Upper lobe of right lung (tissue), 1 donor: ENCODE data around the gene RPLP1. TPM values are rescaled to one million over a fixed set of nuclear protein-coding genes. Genes with fewer than 3 reads are reported as not detected.
"Not testable (repeated sequence)": the region's sequence is repeated elsewhere in the genome, so short reads cannot be mapped to it uniquely, and the experiment has no call there.

ENCODE experiments used
- ATAC-seq: fragments of 200-7000 bp; cut with Tn5 transposase; one replicate; pipeline ENCODE4 v1.9.1; 2020; ENCODE audit warnings: mild to moderate bottlenecking, moderate library complexity
- DNase-seq: peaks from one replicate; pipeline ENCODE4 v3.0.0-alpha.2; 2020
- H3K27ac ChIP-seq: fragments of 200-600 bp; one replicate; pipeline ENCODE4 v1.8.0; 2022
- H3K27me3 ChIP-seq: fragments of 200-600 bp; one replicate; pipeline ENCODE4 v1.8.0; 2022; ENCODE audit warnings: mild to moderate bottlenecking
- H3K36me3 ChIP-seq: fragments of 200-600 bp; one replicate; pipeline ENCODE4 v1.8.0; 2022
- H3K4me1 ChIP-seq: fragments of 200-600 bp; one replicate; pipeline ENCODE4 v1.8.0; 2022
- H3K4me3 ChIP-seq: fragments of 200-600 bp; one replicate; pipeline ENCODE4 v1.8.0; 2022; ENCODE audit warnings: mild to moderate bottlenecking
- H3K9me3 ChIP-seq: fragments of 200-600 bp; one replicate; pipeline ENCODE4 v1.8.0; 2022
- intact Hi-C: fragments of 100-400 bp; cut with DNase I; formaldehyde crosslinking; loops from one replicate; pipeline ENCODE4 v1.11.0; 2022
- total RNA-seq: library from RNA; stranded (reverse); fragmentation: NEBNext Ultra II Directional; extraction: Animal tissue kit (Norgen Biotek cat#: 25700); gene quantifications from one replicate; pipeline ENCODE4 v1.2.1, GENCODE V29; 2021
- TF ChIP-seq, protein P1 (sequence below): fragments of 200-600 bp; IDR thresholded peaks from one replicate; pipeline ENCODE4 v1.8.0; 2022; ENCODE audit warnings: antibody characterized with exemption
- donor health status: DM: no; HTN: yes; CAD: no; lungs with severe emphysema.

RPLP1 gene
- total RNA-seq, 1 donor from 2014 or later, result 1,255 TPM

- TF ChIP-seq, protein P1, sequence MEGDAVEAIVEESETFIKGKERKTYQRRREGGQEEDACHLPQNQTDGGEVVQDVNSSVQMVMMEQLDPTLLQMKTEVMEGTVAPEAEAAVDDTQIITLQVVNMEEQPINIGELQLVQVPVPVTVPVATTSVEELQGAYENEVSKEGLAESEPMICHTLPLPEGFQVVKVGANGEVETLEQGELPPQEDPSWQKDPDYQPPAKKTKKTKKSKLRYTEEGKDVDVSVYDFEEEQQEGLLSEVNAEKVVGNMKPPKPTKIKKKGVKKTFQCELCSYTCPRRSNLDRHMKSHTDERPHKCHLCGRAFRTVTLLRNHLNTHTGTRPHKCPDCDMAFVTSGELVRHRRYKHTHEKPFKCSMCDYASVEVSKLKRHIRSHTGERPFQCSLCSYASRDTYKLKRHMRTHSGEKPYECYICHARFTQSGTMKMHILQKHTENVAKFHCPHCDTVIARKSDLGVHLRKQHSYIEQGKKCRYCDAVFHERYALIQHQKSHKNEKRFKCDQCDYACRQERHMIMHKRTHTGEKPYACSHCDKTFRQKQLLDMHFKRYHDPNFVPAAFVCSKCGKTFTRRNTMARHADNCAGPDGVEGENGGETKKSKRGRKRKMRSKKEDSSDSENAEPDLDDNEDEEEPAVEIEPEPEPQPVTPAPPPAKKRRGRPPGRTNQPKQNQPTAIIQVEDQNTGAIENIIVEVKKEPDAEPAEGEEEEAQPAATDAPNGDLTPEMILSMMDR, result no peak
- no peak for ATAC-seq
- H3K4me1 ChIP-seq, result no peaks in the 10 kb centered on the region
Observed at GRCh38 chr15:69439623-69440022, 13.0 kb upstream of the RPLP1 start.

DNA sequence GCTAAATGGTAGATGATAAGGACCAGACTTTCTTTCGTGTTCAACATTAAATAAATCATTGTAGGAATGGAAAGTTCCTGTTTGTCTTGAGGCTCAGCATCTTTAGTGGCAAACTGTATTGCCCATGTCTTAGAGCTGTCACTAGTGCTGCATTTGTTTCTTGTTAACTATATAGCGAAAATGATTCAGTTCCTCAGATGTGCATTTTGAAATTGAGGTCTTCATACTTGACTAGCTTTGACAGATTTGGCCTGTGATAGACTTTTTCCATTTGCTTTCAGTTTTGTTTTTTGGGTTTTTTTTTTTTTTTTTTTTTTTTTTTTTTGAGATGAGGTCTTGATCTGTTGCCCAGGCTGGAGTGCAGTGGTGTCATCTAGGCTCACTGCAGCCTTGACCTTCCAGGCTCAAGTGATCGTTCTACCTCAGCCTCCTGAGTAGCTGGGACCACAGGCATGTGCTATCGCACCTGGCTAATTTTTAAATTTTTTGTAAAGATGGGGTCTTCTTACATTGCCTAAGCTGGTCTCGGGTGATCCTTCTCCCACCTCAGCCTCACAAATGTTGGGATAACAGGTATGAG lies 9.5 kb upstream of the RPLP1 start:
- H3K4me1 ChIP-seq, result no peaks in the 10 kb centered on the region
- no peak for ATAC-seq
- no peak overlapping the region for H3K4me3 ChIP-seq
- intact Hi-C loops, result no loop called here
- no peaks in the 10 kb centered on the region for H3K9me3 ChIP-seq
- no peak for DNase-seq
- H3K27ac ChIP-seq, result no peak overlapping the region
- TF ChIP-seq, protein P1, result no peak
- no peaks in the 10 kb centered on the region for H3K36me3 ChIP-seq
- no peaks in the 10 kb centered on the region for H3K27me3 ChIP-seq

More at GRCh38 chr15:69439623-69440022, 13.0 kb upstream of the RPLP1 start:
- no peaks in the 10 kb centered on the region for H3K36me3 ChIP-seq
- H3K9me3 ChIP-seq, result no peaks in the 10 kb centered on the region
- H3K27me3 ChIP-seq, result no peaks in the 10 kb centered on the region
- H3K4me3 ChIP-seq, result no peak overlapping the region
- H3K27ac ChIP-seq, result no peak overlapping the region
- DNase-seq, result no peak
- intact Hi-C loops, result no loop called here

- no peak for ATAC-seq
- no peaks in the 10 kb centered on the region for H3K4me1 ChIP-seq
- intact Hi-C loops, result no loop called here
Observed at GRCh38 chr15:69444686-69445085, 7.9 kb upstream of the RPLP1 start.

DNA sequence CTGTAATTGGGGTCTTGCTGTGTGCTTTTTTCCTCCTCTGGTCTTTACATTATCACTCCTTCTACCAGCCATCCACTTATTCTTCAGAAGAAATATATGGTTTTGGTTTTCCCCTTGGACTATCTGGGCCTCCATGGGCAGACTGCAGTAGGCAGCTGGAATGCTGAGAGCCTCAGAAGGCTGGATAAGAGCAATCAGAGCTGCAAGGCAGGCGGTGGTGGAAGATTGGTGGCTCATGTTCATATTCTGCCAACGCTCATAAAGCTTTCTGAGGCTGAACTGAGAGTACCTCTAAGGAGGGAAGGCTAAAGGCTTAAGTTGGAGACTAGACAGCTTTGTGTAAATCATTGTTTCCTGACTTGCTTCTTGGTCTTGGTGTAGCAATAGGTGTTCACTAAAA lies 5.7 kb upstream of the RPLP1 start:
- no peak overlapping the region for H3K27ac ChIP-seq
- intact Hi-C loops, result no loop called here

More at GRCh38 chr15:69444686-69445085, 7.9 kb upstream of the RPLP1 start:
- no peaks in the 10 kb centered on the region for H3K27me3 ChIP-seq
- H3K9me3 ChIP-seq, result no peaks in the 10 kb centered on the region
- TF ChIP-seq, protein P1, result no peak
- H3K27ac ChIP-seq, result no peak overlapping the region
- DNase-seq, result no peak
- H3K4me3 ChIP-seq, result no peak overlapping the region
- H3K36me3 ChIP-seq, result no peaks in the 10 kb centered on the region

DNA sequence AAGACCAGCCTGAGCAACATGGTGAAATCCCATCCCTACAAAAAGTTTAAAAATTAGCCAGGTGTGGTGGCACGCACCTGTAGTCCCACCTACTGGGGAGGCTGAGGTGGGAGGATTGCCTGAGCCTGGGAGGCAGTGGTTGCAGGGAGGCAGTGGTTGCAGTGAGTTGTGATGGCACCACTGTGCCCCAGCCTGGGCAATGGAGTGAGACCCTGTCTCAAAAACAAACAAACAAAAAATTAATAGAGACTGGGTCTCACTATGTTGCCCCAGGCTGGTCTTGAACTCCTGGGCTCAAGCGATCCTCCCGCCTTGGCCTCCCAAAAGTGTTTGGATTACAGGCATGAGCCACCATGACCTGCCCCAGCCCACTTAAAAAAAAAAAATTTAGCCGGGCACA lies 2.4 kb upstream of the RPLP1 start:
- H3K9me3 ChIP-seq, H3K27ac ChIP-seq, DNase-seq, ATAC-seq, intact Hi-C loops, H3K4me3 ChIP-seq, H3K27me3 ChIP-seq: not testable (repeated sequence)
- Histone ChIP-seq H3K36me3 (peaks cover 11% of the 10 kb centered on the region), H3K4me1 (peaks cover 18% of the 10 kb centered on the region)

More for the DNA sequence above, 5.7 kb upstream of the RPLP1 start:
- no peaks in the 10 kb centered on the region for H3K36me3 ChIP-seq
- ATAC-seq (no peak), DNase-seq (no peak)
- no peak overlapping the region for H3K4me3 ChIP-seq
- no peaks in the 10 kb centered on the region for H3K4me1 ChIP-seq
- no peaks in the 10 kb centered on the region for H3K9me3 ChIP-seq
- no peaks in the 10 kb centered on the region for H3K27me3 ChIP-seq
- TF ChIP-seq, protein P1, result no peak

DNA sequence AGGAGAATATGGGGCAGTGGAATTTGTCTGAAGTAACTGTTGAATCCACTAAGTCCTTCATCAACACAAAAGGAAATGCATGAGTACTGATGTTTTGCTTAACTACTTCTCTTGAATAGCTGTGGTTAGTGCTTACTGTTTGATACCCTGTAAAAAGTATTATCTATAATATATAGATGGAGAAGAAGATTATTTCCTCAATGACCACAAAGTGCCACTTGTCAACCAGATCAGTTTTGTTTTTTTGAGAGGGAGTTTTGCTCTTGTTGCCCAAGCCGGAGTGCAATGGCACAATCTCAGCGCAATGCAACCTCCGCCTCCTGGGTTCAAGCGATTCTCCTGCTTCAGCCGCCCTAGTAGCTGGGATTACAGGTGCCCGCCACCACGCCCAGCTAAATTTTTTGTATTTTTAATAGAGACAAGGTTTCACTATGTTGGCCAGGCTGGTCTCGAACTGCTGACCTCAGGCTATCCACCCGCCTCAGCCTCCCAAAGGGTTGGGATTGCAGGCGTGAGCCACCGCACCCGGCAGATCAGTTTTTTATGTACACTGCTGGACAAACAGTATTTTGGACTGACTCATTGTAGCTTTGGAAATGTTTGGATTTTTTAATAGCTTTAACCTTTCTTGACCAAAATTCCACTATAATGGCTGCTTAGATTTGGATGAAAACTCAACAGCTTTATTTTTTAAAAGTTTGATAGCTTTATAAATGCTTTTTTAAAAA lies 1.5 kb upstream of the RPLP1 start:
- Histone ChIP-seq H3K27me3 (no peaks in the 10 kb centered on the region), H3K4me1 (peaks cover 23% of the 10 kb centered on the region), H3K36me3 (peaks cover 20% of the 10 kb centered on the region), H3K27ac (no peak overlapping the region), H3K9me3 (no peaks in the 10 kb centered on the region), H3K4me3 (no peak overlapping the region)
- DNase-seq (no peak), ATAC-seq (no peak)
- TF ChIP-seq, protein P1, result no peak
- intact Hi-C loops, result no loop called here
